HG03175 (cell line): Measurements from ENCODE around the gene TBX4.
A peak's percentile ranks its signal among the peaks of the same experiment; 100 is the strongest.

Experiments
- ATAC-seq: cut with Tn5 transposase; IDR thresholded peaks from one replicate; pipeline ENCODE4 v1.9.1; 2021; ENCODE audit warnings: mild to moderate bottlenecking, moderate library complexity; ENCODE audit not compliant: unreplicated experiment

Gene TBX4

DNA sequence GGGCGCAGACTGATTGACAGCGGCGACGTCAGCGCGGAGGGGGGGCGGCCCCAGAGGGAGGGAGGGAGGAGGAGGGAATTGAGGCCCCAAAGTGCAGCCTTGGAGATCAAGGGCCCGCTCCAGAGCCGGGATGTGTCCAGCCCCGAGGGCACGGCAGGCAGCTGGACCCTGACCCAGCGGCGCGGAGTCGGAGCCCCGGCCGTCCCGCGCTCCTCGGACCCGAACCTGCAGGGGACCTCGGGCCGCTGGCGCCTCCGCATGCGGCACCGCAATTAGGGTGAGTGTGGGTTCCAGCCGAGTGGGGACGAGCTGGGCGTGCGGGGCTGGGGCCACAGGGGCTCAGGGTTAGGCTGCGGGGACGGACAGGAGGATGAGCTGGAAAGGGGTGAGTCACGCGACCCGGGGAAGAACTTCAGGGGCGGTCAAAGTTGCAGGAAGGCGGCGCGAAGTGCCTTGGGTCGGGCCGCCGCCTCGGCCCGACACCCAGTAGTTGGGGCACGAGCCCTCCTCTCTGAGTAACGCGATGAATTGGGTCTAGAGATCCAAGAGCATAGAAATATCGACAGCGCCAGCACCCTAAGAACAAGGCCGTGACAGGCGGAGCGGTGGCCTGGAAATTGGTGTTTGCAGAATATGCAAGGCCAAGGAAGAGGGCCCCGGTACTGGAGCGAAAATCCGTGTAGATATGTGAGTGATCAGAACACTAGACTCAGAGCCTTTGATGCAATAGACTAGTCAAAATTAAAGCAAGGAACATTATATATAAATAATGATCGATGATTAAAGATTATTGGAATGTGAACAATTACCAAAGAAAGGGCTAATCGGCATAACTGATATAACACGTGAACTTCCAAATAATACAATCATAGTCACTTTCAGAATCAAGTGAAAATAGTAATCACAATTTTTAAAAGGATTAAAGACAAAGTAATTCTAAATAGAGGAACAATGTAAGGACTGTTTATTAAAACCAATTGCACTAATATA, at the start of gene TBX4:
Gene TBX4 (plus strand): TSS at position 122 of the 990 bp plus-strand sequence. CDS start 4,069 bp downstream, outside the sequence.
- no peak for ATAC-seq

DNA sequence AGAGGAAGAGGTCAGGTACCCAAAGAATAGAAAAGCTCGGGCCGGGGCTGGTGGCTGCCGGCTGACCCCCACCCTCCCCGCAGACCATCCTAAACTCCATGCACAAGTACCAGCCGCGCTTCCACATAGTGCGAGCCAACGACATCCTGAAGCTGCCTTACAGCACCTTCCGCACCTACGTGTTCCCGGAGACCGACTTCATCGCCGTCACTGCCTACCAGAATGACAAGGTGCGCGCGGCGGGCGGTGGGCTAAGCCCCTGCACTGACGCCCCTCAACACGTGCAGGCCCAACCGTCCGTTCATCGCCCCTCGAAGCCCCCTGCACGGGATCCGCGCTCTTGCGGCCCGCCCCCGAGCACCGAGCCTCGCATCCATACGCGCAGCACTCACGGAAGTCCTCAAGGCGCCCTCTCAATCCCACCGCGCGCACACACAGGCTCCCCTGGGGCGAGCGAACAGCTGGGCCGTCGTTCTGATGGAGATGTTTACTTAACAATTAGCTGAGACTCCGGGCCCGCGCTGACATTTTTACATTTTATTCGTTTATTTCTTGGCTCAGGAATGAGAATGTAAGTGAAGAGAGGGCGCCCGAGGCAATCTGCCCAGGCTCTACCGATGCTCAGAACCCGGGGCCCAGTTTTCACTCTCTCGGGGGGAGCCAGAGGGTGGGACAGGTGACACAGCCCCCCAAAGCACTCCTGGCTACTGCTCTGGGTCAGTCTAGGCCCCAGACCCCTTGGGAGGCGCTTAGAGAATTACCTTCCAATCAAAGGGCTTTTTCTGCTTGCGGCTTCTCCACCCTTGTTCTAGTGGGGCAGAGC, 49.0 kb upstream of the TBX4 start:
- ATAC-seq = no peak

DNA sequence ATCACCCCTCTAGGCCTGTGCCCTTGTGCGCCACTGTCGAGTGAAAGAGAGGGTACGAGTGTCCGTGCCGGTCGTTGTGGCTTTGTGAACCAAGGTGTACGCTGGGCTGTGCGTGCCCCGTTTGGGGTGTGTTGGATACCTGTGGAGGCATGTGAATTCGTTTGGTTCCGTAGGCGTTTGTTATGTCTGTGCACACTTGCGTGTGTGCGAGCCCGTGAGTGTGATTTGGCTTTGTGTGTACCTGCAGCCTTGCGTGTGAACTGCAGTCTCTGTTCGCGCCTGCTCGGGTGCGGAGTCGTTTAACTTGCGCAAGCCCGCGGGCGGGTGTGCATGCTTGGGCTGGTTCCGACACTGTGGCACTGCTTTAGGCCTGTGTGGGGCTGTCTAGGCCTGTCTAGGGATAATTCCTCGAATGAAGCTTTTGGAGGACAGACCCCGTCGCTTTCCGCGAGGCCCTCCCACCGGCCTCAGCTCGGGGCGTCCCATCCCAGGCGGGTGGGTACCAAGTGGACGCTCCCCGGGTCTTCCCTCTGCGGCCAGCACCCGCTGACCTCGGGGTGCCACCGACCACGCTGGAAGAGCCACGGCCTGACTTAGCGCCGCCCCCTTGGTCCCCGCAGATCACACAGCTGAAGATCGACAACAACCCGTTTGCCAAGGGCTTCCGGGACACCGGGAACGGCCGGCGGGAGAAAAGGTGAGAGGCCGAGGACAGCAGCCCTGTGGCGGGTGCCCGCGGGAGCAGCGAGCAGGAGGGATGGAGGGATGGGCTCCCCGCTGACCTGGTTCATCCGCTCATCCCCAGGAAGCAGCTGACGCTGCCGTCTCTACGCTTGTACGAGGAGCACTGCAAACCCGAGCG, 48.2 kb upstream of the TBX4 start:
- no peak for ATAC-seq

DNA sequence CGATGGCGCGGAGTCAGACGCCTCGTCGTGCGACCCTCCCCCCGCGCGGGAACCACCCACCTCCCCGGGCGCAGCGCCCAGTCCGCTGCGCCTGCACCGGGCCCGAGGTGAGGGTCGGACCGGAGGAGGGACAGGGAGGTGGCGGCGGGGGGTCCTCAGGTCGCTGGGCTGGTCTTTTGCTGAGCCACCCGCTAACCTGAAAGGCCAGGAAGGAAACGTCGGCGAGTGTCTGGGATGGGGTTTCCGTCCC, 47.6 kb upstream of the TBX4 start:
- ATAC-seq = no peak

DNA sequence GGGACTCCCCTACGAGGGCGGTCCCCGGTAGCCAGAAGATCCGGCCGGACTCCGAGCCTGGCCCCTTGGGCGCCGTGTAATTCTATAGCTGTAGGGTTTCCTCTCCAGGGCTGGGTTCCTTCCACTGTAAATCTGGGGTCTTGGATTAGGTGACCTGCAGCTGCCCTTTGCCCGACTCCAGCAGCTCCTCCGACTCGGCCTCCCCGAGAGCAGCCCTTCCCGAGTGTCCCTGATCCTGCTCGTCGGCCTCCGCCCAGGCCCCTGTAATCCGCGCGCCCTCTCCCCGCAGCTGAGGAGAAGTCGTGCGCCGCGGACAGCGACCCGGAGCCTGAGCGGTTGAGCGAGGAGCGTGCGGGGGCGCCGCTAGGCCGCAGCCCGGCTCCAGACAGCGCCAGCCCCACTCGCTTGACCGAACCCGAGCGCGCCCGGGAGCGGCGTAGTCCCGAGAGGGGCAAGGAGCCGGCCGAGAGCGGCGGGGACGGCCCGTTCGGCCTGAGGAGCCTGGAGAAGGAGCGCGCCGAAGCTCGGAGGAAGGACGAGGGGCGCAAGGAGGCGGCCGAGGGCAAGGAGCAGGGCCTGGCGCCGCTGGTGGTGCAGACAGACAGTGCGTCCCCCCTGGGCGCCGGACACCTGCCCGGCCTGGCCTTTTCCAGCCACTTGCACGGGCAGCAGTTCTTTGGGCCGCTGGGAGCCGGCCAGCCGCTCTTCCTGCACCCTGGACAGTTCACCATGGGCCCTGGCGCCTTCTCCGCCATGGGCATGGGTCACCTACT, 47.1 kb upstream of the TBX4 start:
- ATAC-seq = no peak

DNA sequence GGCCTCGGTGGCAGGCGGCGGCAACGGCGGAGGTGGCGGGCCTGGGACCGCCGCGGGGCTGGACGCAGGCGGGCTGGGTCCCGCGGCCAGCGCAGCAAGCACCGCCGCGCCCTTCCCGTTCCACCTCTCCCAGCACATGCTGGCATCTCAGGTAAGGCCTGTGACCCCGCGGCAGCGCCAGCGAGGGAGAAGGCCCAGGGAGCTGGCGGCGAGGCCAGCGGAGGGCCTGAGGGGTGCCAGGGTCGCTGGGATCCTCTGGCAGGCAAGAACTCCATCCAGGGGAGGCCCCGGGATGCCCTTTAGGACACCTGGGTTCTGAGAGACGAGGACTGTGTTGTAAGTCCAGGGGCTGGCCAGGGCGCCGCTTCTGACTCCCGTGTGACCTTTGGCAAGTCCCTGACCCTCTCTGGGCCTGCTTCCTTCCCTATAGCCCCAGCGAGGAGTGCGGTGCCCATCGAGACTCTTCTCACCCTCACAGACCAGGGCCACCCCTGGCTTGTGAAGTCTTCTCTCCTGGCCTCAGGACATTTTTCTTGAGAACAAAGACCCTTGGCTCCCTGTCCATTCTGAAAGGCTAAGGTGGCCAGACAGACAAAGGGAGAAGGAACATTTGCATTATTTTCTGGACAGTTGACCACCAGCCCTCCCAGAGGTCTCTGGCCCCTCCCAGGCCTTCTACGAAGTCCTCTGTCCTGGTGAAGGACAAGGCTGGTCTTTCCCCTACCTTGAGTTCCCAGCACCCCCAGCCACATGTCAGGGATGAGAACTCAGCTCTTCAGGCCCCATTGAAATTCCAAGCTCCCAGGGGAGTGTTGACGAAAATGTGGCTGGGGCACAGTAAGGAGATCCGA, 46.3 kb upstream of the TBX4 start:
- ATAC-seq = no peak

DNA sequence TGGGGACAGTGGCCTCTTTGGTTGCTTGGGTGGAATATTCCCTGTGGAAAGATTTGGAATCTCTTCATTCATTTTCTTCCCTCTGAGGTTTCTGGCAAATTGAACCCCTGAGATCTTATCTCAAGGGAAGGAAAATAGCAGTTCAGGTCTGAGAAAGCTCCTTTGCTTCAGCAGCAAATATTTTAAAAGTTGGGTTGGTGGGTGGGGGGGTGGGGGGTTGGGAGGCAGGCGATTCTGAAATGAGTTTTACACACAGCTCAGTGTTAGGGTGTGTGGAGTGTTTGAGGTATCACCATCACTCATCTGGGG, 45.7 kb upstream of the TBX4 start:
- ATAC-seq = no peak

DNA sequence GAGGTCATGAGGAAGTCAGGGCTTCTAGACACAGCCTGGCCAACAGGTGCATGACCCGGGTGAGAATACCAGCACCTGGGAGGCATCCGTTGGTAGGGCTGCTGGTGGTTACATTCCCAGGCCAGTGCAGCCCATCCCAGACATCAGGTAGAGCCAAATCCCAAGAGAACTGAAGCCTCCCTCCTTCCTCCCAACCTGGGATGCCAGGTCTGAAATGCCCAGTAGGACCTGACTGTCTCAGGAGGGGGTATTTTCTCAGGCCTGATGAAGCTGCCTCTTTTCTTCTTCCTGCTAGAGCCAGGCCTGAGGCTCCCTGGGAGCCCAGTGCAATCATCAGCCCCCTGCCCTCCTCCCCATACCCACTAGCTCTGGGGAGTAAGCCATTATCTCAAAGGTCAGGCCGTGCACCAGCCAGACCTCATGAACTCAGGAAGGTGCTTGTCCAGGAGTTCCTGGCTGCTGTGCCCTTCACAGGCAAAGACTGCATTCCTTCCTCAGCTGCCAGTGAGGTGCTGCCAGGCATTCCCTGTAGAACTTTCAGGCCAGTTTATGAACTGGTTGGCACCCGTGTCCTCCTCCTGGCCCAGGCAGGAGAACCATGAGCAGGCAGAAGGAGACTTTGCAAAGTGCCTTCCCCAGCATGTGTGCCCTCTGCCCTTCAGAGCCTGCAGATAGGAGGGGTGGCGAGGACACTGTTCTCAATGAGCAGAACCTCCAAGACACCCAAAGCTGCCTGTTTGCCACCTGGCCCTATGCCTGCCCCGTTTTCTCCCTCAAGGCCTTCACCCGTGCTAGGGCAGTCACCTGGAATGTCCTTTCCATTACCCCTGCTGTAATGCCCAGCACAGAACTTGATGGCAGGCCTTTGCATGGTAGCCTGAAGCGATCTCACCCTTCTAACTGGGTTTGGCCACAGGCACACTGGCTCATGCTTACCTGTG, 45.0 kb upstream of the TBX4 start:
- no peak for ATAC-seq

DNA sequence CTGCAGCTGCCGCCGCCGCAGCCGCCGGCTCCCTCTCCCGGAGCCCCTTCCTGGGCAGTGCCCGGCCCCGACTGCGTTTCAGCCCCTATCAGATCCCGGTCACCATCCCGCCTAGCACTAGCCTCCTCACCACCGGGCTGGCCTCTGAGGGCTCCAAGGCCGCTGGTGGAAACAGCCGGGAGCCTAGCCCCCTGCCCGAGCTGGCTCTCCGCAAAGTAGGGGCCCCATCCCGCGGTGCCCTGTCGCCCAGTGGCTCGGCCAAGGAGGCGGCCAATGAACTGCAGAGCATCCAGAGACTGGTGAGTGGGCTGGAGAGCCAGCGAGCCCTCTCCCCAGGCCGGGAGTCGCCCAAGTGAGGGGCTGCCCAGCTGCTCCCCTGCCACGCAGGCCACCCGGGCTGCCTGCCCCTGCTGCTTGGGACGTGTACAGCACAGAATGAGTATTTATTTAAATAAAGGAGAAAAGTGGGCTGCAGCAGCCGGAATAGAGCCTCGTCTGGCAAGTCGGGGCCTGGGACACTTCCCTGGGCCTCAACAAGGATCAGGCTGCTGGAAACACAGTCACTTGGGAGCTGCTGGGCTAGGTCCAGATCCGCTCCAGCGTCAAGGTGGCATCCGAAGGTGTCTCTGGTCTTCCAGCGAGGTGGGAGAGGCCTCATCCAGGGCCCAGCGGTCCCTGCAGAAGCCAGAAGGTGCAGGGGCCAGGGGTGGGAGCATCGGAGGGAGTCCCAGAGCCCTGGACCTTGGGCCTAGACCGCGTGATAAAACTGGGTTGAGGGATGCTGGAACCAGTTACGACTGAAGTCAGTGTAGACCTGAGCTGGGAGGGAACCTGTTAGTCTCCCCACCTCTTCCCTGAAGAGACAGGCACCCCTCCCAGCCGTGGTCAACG, 43.8 kb upstream of the TBX4 start:
- no peak for ATAC-seq

DNA sequence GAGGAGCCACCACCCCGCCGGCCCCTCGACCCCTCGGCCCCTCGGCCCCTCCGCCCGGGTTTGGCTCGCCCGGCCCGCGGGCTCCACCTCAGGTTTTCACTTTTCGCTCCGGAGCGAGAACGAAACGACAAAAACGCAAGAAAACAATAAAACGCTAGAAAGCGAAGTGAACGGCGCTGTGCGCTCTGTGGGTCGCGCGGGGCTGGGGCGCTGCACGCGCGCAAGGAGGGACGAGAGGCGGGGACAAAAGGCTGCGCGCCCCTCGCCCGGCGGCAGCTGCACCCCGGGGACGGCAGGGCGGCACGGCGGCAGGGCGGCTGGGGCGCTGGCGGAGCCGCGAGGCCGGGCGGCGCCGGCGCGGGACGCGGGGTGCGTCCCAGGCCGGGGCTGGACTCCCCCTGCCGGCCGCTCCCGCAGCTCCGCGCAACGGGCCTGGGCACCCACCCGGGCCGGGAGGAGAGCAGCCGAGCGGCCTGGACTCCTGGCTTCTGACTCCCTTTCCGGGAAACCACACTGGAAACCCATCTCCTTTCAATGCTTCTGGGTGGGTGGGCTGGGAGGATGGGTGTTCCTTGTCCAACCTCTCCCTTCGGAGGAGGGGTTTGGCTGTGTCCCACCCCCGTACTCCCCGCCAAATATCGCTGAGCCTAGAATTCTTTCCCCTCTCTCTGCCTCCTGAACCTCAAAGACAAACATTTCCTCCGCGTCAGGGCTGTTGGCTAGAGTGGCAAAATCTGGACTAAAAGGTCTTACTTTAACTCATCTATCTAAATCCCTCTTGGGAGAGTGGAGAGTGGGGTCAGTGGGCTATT, 42.7 kb upstream of the TBX4 start:
- no peak for ATAC-seq

DNA sequence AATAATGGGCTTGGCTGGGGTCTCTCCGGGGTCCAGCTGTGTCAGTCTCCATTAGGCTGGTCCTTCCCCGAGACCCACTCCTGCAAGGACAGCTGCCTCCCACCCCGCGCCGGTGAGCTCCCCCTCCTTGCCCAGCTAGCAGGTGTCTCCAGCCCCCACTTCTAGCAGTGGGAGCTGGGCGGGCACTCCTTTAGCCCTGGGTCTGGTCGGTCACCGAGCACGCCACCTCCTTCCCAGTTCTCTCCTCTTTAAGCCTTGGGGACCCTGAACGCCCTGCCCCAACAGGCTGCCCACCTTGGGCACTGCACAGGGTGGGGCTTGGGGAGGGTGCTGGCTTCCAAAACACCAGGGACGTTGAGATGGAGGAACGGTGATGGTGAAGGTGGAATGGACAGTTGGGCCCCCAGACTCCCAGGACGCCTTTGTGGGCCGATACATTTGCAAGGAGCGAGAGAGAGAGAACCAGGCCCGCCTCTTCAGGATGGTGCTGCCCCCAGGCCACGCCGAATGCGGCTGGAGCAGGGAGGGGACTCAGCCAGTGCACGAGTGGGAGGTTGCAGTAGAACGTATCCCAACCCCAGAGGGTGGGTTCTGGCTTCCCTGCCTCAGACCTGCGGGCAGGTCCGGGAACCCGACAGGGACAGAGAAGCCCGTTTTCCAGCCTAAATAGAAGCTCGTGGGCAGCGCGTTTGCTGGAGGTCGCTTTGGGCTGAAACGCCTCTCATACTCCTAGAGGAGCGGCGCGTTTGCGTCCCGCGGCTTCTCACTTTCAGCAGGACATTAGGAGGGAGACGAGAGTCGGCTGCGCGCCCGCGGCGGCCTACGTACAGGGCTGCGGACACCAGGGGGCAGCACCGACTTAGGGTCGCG, 41.8 kb upstream of the TBX4 start:
- ATAC-seq = no peak

DNA sequence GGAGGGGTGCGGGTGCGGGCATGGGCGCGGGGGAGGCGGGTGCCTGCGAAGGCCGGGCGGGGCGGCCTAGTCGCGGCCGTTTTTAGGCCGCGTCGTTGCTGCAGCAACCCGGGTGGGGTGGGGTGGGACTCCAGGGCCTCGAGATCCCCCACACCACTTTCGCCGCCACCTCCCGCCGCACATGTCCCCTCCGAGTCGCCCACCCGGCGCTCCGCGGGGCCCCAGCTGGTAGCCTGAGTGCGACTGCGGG, 41.3 kb upstream of the TBX4 start:
- no peak for ATAC-seq

DNA sequence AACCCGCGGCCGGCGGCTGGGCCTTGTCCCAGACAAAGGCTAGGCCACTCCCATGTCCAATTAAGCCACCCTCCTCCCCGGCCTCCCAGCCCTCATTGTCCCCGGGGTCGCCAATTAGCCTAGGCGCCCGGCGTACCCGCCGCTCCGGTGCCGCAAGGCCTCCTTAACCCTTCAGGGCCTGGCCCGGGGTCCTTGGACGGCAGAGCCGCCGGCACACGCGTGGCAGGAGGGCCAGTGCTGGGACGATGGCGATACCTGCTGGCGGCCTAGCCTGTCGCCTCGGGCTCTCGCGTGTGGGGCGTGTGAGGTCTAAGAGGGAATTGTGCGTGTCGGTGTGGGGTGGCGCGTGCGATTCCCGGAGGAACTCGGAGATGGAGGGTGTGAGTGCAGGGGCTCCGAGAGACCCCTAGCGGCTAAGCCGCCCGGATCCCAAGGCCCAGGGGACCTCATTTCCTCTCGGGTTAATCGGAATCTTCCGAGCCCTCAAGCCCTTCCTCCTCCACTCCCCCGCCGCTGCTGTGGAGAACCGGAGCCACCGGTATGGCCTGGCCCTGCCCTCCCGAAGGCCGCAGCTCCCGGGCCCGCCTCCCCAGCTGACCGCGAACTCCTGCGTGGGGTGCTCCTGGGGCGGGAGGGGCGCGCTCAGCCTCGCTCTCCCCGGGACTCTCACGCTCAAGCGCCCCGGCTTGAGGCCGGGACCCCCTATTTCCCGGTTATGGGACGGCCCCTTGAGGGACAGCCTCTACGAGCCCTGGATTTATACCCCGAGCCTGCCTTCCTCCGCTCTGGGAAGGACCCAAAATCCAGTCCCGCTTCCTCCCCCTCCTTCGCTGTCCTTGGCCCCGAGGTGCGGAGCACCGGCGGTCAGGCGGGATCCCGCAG, 40.7 kb upstream of the TBX4 start:
- peak; percentile 4 for ATAC-seq

DNA sequence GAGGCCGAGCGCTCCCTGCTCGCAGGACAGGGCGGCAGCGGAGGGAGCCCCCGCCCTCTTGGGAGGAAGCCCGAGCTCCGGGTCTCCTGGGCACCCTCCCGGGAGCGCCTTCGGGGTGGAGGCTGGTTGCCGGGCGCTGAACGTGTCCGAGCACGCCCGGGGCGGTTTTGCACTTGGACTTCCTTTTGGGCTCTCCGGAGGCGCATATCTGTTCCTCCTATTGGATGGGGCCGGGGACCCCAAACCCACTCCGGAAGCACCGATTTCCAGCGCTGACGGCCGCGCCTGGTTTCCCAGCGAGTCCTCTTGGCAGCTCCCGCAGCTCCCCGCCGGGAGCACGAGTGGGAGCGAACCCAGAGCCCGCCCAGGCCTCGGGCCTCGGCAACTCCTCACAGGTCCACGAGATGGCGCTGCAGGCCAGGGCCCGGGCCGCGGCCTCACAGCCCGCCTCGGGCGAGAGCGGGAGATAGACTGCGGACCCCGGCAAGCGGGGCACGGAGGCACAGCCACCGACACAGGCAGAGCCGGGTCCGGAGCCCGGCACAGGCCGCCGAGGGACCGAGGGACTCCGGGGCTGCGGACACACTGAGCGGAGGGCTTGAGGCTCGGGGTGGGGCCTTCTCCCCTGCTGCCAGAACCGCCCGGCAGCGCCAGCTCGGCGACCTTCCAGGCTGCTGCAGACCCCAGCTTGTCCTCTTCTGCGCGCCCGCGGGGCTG, 39.9 kb upstream of the TBX4 start:
- peak; percentile 60 for ATAC-seq
